Fibroblast of skin of abdomen (primary cell): ENCODE results near the gene CERS6.
"Not testable (repeated sequence)": the region's sequence is repeated elsewhere in the genome, so short reads cannot be mapped to it uniquely, and the experiment has no call there.

ENCODE experiments used
- DNase-seq: peaks from one replicate; pipeline ENCODE4 v3.0.0-alpha.2; 2013

Gene CERS6

GRCh38 chr2:168781191-168781817 is 325.2 kb downstream of the CERS6 start:
- no peak for DNase-seq

DNA sequence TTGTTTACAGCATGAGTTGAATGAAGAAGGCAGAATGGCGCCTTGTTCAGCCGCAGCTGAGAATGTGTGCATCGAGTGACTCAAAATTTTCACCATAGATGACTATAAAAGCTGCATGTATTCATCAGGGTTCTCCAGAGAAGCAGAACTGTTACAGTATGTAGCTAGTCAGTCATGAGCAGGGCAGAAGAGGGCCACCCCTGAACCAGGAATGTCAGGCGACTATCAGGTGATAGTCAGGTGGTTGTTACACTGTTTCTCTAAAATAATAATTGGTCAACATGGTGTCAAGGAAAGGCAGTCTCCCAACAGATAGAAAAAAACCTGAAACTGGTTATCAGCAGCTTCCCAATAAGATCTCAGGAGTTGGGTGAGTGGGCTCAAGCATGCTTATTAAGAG is 326.2 kb downstream of the CERS6 start:
- DNase-seq, result no peak

DNA sequence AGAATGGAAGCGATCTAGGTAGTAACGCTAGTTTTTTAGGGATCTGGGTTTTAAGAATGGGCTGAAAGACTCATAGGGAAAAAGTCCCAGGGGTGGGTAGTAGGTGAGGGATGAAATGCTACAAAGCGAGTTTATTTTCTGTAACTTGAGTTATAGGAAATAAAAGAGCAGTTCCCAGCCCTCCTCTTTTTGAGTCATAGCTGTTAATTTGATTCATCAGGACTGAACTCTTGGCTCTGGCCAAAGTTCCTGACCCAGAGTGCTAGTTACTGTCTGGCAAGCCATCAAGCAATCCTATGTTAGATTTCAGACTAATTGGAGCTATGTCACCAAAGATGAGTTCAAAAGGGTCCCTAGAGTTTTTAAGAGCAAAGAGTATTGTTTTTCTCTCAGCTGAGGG is 328.9 kb downstream of the CERS6 start:
- no peak for DNase-seq

DNA sequence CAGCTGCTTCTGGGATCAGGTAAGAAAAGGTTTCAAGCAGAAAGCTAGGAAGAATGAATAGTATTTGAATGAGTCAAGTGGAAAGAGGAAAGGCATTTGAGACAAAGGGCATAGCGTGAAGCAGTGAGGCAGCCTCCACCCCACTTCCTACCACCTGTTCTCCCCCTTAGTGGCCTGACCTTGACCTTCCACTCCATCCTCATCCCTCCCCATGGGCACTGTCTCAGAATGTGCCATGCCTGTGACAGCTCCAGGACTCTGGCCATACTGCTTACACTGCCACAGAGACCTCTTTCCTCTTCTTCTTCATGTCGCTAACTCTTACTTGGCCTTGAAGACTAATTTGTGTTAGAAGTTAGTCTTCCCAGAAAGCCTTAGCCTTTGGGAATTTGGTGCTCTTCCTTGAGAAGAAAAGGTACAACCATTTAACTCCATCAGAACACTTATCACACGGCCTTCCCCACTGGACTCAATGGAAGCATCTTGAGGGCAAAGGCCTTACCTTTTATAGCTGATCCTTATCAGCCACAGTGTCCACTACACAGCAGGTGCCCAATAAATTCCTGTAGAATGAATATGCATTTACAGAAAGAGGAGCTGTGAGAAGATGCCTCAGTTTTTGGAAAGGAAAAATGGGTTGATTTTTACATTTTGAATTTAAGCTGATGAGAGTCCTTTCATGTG is 331.2 kb downstream of the CERS6 start:
- DNase-seq, result no peak

DNA sequence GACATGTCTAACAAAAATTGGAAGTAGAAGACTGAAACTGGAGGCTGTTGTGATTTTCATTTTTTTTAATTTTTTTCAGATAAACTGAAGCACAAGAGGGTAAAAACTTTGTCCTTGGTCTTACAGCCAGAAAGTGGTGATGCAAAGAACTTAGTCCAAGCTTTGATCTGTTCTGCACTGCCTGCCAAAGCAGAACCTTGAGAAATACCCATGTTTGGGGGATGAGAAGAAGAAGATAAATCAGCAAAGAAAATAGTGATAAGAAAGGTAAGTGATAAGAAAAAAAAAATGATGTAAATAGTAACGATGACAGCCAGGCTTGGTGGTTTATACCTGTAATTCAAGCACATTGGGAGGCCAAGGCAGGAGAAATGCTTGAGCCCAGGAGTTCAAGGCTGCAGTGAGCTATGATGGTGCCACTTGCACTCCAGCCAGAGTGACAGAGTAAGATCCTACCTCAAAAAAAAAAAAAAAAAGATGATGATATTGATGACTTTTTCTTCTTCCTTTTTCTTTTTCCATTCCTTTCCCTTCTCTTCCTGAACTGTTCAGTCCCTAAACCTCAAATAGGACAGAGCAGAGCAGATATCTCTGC is 331.8 kb downstream of the CERS6 start:
- DNase-seq, result no peak

GRCh38 chr2:168789776-168790175 is 333.7 kb downstream of the CERS6 start:
- no peak for DNase-seq

DNA sequence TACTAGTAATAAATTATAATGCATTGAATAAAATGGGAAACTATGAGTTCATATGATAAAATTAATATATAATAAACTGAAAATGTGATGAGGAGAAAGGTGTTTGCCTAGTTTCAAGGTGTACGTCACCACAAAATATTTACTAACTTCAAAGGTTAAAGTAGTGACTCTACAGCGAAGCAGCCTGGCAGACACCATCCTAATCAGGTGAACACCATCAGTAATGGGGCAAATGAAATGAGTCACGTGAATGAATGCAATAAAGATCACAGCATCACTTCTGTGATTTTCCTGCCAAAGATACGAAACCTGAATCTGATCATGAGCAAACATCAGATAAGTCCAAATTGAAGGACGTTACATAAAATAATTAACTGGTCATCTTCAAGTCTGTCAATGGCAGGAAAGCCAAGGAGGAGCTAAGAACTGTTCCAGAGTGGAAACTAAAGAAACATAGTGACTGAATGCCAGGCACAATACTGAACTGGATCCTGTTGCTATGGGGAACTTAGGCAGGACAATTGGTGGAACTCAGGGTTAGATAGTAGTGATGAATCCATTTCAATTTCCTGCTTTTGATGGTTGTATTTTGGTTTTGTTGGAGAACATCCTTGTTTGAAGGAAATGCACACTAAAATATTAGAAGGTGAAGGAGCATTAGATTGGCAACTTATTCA is 334.3 kb downstream of the CERS6 start:
- DNase-seq, result no peak

DNA sequence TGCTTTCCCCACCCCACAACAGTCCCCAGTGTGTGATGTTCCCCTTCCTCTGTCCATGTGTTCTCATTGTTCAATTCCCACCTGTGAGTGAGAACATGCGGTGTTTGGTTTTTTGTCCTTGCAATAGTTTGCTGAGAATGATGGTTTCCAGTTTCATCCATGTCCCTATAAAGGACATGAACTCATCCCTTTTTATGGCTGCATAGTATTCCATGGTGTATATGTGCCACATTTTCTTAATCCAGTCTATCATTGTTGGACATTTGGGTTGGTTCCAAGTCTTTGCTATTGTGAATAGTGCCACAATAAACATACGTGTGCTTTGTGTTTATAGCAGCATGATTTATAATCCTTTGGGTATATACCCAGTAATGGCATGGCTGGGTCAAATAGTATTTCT is 335.1 kb downstream of the CERS6 start:
- not testable (repeated sequence) for DNase-seq

DNA sequence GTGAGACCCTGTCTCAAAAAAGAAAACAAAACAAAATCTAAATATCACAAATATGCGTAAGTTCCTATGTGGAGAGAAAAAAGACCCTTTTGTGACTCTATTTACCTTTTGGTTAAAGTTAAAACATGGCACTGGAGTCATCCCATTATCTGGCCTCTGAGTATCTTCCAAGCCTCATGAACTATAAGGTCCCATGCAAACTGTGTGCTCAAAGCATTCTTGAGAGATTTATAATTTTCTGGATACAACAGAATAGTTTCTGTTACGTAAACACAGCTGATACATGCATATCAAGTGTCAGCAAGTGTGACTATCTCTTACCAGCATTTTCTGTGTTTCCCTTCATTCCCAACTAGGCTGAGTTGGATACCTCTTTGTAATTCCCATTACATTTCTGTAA is 337.5 kb downstream of the CERS6 start:
- DNase-seq, result no peak

GRCh38 chr2:168794968-168795367 is 338.9 kb downstream of the CERS6 start:
- DNase-seq, result no peak

GRCh38 chr2:168796090-168796577 is 340.1 kb downstream of the CERS6 start:
- DNase-seq, result no peak

GRCh38 chr2:168796583-168797285 is 340.7 kb downstream of the CERS6 start:
- no peak for DNase-seq

GRCh38 chr2:168797286-168797655 is 341.2 kb downstream of the CERS6 start:
- no peak for DNase-seq

GRCh38 chr2:168798076-168798887 is 342.2 kb downstream of the CERS6 start:
- DNase-seq, result no peak

GRCh38 chr2:168798888-168799410 is 342.9 kb downstream of the CERS6 start:
- no peak for DNase-seq

- DNase-seq, result no peak
Observed at GRCh38 chr2:168801471-168801870, 345.4 kb downstream of the CERS6 start.

- peak; percentile 18 for DNase-seq
Observed at GRCh38 chr2:168801961-168802858, 346.1 kb downstream of the CERS6 start, which contains the start of gene NOSTRIN. Gene NOSTRIN (plus strand): TSS chr2:168802637. CDS start chr2:168802647, 10 bp downstream.

DNA sequence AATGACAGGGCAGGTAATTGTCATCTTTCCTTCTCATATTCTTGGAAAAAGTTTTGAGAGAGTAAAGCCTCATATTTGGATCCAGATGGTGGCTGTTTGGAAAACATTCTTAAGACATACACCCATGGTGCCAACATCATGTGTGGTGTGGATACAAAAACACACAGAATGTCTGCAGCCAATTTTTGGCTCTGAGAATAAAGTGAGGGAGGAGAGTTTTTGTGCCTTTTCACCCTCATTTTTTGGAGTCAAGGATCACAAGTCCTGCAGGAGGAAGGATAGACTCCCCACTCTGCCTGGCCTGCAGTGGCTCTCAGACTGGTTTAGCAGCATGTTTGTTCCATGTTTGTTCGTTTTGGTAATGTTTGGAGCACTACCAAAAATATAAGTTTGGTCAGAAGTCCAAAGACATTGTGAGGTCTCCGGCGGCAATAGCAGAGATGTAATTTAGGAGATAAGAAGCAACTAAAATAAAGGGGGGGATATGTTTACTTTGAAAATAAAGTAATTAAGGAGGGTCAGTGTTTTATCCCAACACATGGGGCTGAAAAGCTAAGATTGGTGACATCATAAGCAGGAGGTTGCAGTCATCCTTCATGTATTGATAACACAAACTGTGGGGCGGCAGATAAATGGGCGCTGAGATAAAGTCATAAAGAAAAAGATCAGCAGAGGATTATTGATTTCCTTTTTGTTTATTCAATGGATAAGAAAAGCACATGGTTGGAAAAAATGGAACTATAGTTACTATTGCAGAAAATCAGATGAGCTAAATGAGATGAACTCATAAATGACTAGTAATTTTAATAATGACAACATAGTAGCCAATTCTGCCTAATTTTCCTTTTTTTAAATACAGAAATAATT is 347.0 kb downstream of the CERS6 start:
- DNase-seq, result no peak

GRCh38 chr2:168804214-168804613 is 348.1 kb downstream of the CERS6 start:
- DNase-seq, result no peak
